Body of pancreas (tissue), 4 donors: ENCODE data around the gene IFI27L1.

Experiments used
- CTCF ChIP-seq, 7 experiments: fragments of 450-650 bp in 4 of 7; fragments of 200-600 bp in 3 of 7; sonication (generic) in 3 of 7; IDR thresholded peaks; one replicate each; pipeline ENCODE4 v1.5.1; 2016 to 2019; ENCODE audit warnings: antibody characterized with exemption in 7 of 7
- POLR2A ChIP-seq, 3 donors: fragments of 450-650 bp; IDR thresholded peaks; one replicate each; pipeline ENCODE4 v1.6.1; 2016; ENCODE audit warnings: antibody characterized with exemption in 3 of 3, mild to moderate bottlenecking in 2 of 3

- no peak for TF ChIP-seq CTCF (IDR thresholded peaks at IDR 0.05)
- no peak for TF ChIP-seq POLR2A (IDR thresholded peaks at IDR 0.05)
Measured at GRCh38 chr14:94041551-94042346, 39.4 kb upstream of the IFI27L1 start.
